ENCODE measurements around the gene ADCY3.

The ADCY3 gene

GRCh38 chr2:24919037-24919505 is 966 bp downstream of the ADCY3 start:
- Histone ChIP-seq H3K27me3 (ENCODE audit: insufficient read depth, low read length) (no peaks in the 10 kb centered on the region), H2AFZ (ENCODE audit: low read length) (no peak overlapping the region), H3K4me1 (ENCODE audit: insufficient read depth, low read length, severe bottlenecking) (peaks cover 40% of the 10 kb centered on the region), H3K79me2 (ENCODE audit: insufficient read depth, low read length) (no peaks in the 10 kb centered on the region), H3K9me3 (ENCODE audit: low read length) (no peaks in the 10 kb centered on the region), H3K4me3 (ENCODE audit: low read depth, low read length, poor library complexity, severe bottlenecking) (peak overlapping the region; percentile 64), H3K27ac (ENCODE audit: low read depth, low read length, poor library complexity, severe bottlenecking) (peak overlapping the region; percentile 31), H3K9me2 (ENCODE audit: low read depth, low read length) (no peaks in the 10 kb centered on the region), H4K20me1 (ENCODE audit: insufficient read depth, low read length) (no peaks in the 10 kb centered on the region), H3K4me2 (ENCODE audit: low read length) (peak overlapping the region; percentile 79), H3K36me3 (ENCODE audit: insufficient read depth, low read length) (peaks cover 25% of the 10 kb centered on the region; the same call in 1 of the 2 replicates), H3K9ac (ENCODE audit: low read length) (peak overlapping the region; percentile 61), H3F3A (ENCODE audit: insufficient read depth, low read length) (no peaks in the 10 kb centered on the region)
- no peak for TF ChIP-seq CTCF (IDR thresholded peaks at IDR 0.05; ENCODE audit: low read length)
- TF ChIP-seq EZH2 (IDR thresholded peaks at IDR 0.05; ENCODE audit: borderline replicate concordance, low read length): no peak

- Histone ChIP-seq H4K20me1 (ENCODE audit: insufficient read depth, low read length) (no peaks in the 10 kb centered on the region), H3K79me2 (ENCODE audit: insufficient read depth, low read length) (no peaks in the 10 kb centered on the region), H3K36me3 (ENCODE audit: insufficient read depth, low read length) (peaks cover 30% of the 10 kb centered on the region; the same call in 1 of the 2 replicates), H3K4me2 (ENCODE audit: low read length) (peak overlapping the region; percentile 79), H3F3A (ENCODE audit: insufficient read depth, low read length) (no peaks in the 10 kb centered on the region), H2AFZ (ENCODE audit: low read length) (no peak overlapping the region), H3K4me3 (ENCODE audit: low read depth, low read length, poor library complexity, severe bottlenecking) (peak overlapping the region; percentile 64), H3K4me1 (ENCODE audit: insufficient read depth, low read length, severe bottlenecking) (peaks cover 40% of the 10 kb centered on the region), H3K9ac (ENCODE audit: low read length) (peak overlapping the region; percentile 61), H3K9me3 (ENCODE audit: low read length) (no peaks in the 10 kb centered on the region), H3K27me3 (ENCODE audit: insufficient read depth, low read length) (no peaks in the 10 kb centered on the region), H3K9me2 (ENCODE audit: low read depth, low read length) (no peaks in the 10 kb centered on the region), H3K27ac (ENCODE audit: low read depth, low read length, poor library complexity, severe bottlenecking) (no peak overlapping the region)
- TF ChIP-seq CTCF (IDR thresholded peaks at IDR 0.05; ENCODE audit: low read length) (no peak), EZH2 (IDR thresholded peaks at IDR 0.05; ENCODE audit: borderline replicate concordance, low read length) (no peak)
These were observed 1.6 kb downstream of the ADCY3 start for GRCh38 chr2:24918326-24919036.

GRCh38 chr2:24917731-24918325 is 2.2 kb downstream of the ADCY3 start:
- no peaks in the 10 kb centered on the region for H3F3A ChIP-seq (ENCODE audit: insufficient read depth, low read length)
- H2AFZ ChIP-seq (ENCODE audit: low read length): no peak overlapping the region
- H4K20me1 ChIP-seq (ENCODE audit: insufficient read depth, low read length): no peaks in the 10 kb centered on the region
- peaks cover 40% of the 10 kb centered on the region for H3K4me1 ChIP-seq (ENCODE audit: insufficient read depth, low read length, severe bottlenecking)
- no peaks in the 10 kb centered on the region for H3K79me2 ChIP-seq (ENCODE audit: insufficient read depth, low read length)
- H3K9me2 ChIP-seq (ENCODE audit: low read depth, low read length): no peaks in the 10 kb centered on the region
- H3K9ac ChIP-seq (ENCODE audit: low read length): peak overlapping the region; percentile 61; the same call in 1 of the 2 replicates
- H3K9me3 ChIP-seq (ENCODE audit: low read length): no peaks in the 10 kb centered on the region
- peak overlapping the region; percentile 79 for H3K4me2 ChIP-seq (ENCODE audit: low read length)
- peaks cover 37% of the 10 kb centered on the region; the same call in 1 of the 2 replicates for H3K36me3 ChIP-seq (ENCODE audit: insufficient read depth, low read length)
- no peak for TF ChIP-seq EZH2 (IDR thresholded peaks at IDR 0.05; ENCODE audit: borderline replicate concordance, low read length)
- no peak for TF ChIP-seq CTCF (IDR thresholded peaks at IDR 0.05; ENCODE audit: low read length)
- no peaks in the 10 kb centered on the region for H3K27me3 ChIP-seq (ENCODE audit: insufficient read depth, low read length)
- no peak overlapping the region for H3K27ac ChIP-seq (ENCODE audit: low read depth, low read length, poor library complexity, severe bottlenecking)
- H3K4me3 ChIP-seq (ENCODE audit: low read depth, low read length, poor library complexity, severe bottlenecking): peak overlapping the region; percentile 64

Data from OCI-LY1 (cell line).